GM10248 (cell line): ENCODE data around the gene HOXC10.

Experiments
- CTCF ChIA-PET: fragments of 300-600 bp; sonication (Branson Sonifier 250); formaldehyde crosslinking; extraction: SDS; loops from one replicate; lab custom pipeline; 2021; ENCODE audit warnings: antibody characterized with exemption; lab: Yijun Ruan, JAX
- POLR2A ChIA-PET: fragments of 350-650 bp; sonication (Branson Sonifier 250); formaldehyde crosslinking; extraction: SDS; loops from one replicate; lab custom pipeline; 2020; ENCODE audit warnings: antibody characterized with exemption; lab: Yijun Ruan, JAX
- DNase-seq: peaks from one replicate; pipeline ENCODE4 v3.0.0; 2012; ENCODE audit errors: extremely low spot score
- TF ChIP-seq, protein P1 (sequence below): IDR thresholded peaks from 2 replicates; pipeline ENCODE4 v1.5.1; 2012; ENCODE audit warnings: mild to moderate bottlenecking, low read depth; ENCODE audit errors: extremely low read depth, missing control alignments, control extremely low read depth

HOXC10 gene

DNA sequence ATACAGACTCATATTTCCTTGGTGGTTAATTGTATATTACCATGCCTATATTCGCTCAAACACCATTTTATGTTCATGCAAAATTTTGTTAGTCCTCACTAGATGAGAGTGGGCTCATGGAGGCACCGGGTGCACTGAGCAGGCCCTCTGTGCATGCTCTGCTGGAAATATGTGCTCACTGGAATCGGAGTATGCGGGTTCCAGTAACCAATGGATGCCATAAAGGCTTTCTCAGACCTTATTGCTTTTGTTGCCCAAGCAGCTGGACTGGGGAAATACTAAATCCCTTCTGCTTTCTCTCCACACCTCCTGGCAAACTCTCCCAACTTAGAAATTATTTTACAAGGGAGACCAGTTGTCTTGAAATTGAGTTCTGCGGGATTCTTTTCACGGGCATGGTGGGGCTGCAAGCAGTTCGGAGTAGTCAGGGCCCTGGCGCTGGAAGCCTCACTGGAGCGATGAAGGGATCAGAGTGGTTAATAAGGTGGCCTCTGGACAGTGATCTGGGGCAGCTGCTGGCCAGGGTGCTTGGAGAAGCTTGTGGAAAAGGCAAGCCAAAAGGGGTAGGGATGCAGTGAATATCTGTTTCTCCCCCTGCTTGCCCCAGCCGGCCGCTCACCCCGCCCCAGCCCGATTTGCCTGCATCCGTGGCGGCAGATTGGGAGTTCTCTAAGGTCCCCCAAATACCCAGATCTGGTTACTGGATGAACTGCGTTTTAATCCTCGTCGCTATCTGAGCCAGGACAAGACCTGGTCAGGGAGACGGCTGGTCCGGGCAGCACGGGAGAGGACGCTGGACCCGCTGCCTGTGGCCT lies 35.9 kb downstream of the HOXC10 start:
- POLR2A ChIA-PET: no interaction called here
- CTCF ChIA-PET: interaction anchor here (0.9 to 6.1 kb wide), 5 partner anchors 12 to 194 kb away, joined by 3 to 56 read pairs (median 27); partner anchors contain the start of genes HOXC5 and HOXC8
- DNase-seq: no peak
- TF ChIP-seq, protein P1, sequence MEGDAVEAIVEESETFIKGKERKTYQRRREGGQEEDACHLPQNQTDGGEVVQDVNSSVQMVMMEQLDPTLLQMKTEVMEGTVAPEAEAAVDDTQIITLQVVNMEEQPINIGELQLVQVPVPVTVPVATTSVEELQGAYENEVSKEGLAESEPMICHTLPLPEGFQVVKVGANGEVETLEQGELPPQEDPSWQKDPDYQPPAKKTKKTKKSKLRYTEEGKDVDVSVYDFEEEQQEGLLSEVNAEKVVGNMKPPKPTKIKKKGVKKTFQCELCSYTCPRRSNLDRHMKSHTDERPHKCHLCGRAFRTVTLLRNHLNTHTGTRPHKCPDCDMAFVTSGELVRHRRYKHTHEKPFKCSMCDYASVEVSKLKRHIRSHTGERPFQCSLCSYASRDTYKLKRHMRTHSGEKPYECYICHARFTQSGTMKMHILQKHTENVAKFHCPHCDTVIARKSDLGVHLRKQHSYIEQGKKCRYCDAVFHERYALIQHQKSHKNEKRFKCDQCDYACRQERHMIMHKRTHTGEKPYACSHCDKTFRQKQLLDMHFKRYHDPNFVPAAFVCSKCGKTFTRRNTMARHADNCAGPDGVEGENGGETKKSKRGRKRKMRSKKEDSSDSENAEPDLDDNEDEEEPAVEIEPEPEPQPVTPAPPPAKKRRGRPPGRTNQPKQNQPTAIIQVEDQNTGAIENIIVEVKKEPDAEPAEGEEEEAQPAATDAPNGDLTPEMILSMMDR: no peak

GRCh38 chr12:54021432-54022013 lies 36.6 kb downstream of the HOXC10 start:
- no peak for DNase-seq
- ChIA-PET POLR2A (no interaction called here), CTCF (interaction anchor here (0.9 to 6.1 kb wide), 8 partner anchors 12 to 351 kb away, joined by 3 to 56 read pairs (median 21); partner anchors contain the start of genes HOXC5 and HOXC8)
- TF ChIP-seq, protein P1: peak; percentile 34

DNA sequence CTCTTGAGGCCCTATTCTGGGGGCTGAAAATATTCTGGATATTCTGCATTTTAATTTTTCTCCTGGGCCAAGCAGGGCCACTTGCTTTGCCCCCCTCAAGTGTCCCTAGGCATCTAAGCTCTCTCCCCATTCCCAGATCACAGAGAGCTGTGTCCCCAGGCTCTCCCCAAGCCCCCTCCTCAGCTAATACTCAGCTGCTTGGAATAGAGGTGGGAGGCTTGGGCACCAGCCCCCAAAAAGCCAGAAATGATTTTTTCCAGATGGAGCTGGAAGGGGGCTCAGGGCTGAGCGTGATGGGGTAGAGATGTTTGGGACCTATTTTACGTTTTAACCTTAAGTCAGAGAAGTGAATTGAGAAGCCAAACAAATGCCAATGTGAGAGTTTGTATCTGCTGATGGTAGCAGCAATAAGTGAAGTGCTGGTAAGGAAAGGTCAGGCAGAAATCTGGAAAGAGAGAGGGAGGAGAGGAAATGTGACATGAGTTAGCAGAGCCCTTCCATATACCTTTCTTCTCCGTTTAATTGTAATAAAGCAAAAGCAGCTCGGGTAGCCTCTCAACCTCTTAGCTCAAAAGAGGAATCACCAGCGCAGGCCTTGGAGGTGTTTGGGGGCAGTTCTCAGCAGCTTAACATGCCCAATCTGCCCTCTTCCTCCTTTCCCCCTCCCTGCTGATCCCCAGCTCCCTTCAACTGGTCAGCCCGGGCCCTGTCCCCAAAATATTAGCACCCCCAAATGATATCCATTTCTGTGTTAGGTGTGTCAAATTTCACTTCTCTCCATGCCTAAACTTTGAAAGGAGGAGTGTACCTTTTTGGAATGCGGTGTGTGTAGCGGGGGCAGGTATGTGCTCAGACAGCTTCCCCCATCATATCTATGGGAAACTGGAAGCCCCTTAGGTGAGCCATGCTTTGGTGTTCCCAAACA lies 38.3 kb downstream of the HOXC10 start:
- POLR2A ChIA-PET: no interaction called here
- CTCF ChIA-PET: interaction anchor here (0.8 to 6.1 kb wide), 16 partner anchors 10 to 380 kb away, joined by 3 to 56 read pairs (median 5); partner anchors contain the start of genes HOXC10, HOXC4, HOXC5 and HOXC8
- TF ChIP-seq, protein P1: no peak
- DNase-seq: no peak

- ChIA-PET CTCF (interaction anchor here (0.8 to 6.1 kb wide), 13 partner anchors 9 to 379 kb away, joined by 3 to 56 read pairs (median 5); partner anchors contain the start of genes HOXC10, HOXC5 and HOXC8), POLR2A (no interaction called here)
- TF ChIP-seq, protein P1: no peak
Measured at GRCh38 chr12:54024127-54024526, 39.2 kb downstream of the HOXC10 start.

DNA sequence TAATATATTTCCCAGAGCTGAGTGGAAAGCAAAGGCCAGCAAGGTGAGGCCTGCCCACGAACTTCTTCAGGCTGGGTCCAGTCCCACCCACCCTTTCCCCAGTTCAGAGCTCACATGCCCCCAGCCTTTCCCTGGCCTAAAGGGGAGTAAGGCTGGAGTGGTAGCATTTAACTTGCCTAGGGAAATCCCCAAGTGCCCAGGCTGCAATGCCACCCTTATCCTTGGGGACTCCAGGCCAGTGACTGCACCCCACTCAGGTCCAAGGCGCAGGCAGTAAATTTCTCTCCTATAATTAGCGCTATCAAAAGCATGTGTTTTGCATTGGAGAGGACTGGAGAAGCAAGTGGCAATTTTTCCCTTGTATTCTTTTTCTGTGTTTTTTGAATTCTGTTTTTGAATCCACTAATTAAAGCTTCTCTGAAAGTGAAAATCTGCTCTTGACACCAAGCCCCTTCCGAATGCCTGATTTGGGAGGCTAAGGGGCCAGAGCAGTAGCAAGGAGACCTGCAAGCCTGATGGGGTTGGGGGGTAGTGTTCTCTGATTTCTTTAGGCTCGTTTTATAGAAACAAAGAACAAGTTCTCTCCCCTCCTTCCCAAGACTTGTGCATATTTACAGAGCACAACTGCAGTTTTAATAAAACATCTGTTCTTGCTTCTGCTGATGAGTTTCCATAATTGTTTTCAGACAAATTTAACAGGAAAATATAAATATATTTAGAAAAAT lies 39.8 kb downstream of the HOXC10 start:
- CTCF ChIA-PET: interaction anchor here (1.3 to 9.2 kb wide), 13 partner anchors 9 to 378 kb away, joined by 3 to 214 read pairs (median 15); partner anchors contain the start of genes HOXC10, HOXC5, HOXC8 and SMUG1
- TF ChIP-seq, protein P1: no peak
- POLR2A ChIA-PET: no interaction called here

More at GRCh38 chr12:54024127-54024526, 39.2 kb downstream of the HOXC10 start:
- no peak for DNase-seq

More for the DNA sequence above, 39.8 kb downstream of the HOXC10 start:
- DNase-seq: no peak
